ENCODE data around the gene ADSS1. TPM values are rescaled to one million over a fixed set of nuclear protein-coding genes. Genes with fewer than 3 reads are reported as not detected.

The ADSS1 gene
- 0.87 and 2.8 TPM in 2 replicates for total RNA-seq

DNA sequence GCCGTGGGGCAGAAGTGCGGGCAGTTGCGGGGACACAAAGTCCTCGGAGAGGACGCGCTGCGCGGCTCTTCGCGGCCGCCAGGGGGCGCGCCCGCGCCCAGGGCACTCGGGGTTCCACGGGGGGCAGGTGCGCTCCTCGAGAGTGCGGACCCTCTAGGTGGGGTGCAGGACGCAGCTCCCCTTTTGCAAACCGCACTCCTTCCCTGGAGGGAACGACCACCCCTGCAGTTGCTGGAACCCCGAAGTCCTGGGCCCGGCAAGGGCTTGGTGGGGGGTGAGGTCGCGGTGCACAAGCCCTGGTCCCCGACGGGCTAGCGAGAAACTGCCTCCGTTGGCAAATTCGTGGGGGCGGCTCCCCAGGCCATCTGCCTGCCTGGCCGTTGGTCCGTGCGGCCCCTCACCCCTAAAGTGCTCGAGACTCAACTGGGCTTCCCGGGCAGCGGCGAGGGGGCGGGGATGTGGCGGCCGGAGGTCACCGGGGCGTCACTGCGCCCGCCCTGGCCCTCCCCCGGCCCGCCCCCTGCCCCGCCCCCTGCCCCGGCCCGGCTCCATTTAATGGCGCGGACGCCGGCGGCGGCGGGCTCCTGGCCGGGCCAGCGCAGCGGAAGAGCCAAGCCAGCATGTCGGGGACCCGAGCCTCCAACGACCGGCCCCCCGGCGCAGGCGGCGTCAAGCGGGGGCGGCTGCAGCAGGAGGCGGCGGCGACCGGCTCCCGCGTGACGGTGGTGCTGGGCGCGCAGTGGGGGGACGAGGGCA lies at the start of gene ADSS1:
Gene ADSS1 (plus strand): TSS at position 579 of the 756 bp plus-strand sequence. CDS start 42 bp downstream, at position 621.
- no peak for DNase-seq (ENCODE audit: low read depth)

DNA sequence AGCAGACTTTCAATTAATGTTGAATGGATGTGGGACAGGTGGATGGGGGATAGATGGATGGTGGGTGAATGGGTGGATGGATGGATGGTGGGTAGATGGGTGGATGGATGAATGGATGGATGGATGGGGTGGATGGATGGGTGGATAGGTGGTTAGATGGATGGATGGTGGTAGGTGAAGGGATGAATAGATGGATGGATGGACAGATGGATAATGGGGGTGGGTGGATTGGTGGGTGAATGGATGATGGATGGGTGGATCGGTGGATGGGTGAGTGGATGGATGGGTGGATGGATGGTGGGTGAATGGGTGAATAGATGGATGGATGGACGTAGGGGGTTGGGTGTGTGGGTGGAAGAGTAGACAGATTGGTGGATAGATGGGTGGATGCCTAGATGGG lies 48.6 kb upstream of the ADSS1 start:
- DNase-seq (ENCODE audit: low read depth) = no peak

DNA sequence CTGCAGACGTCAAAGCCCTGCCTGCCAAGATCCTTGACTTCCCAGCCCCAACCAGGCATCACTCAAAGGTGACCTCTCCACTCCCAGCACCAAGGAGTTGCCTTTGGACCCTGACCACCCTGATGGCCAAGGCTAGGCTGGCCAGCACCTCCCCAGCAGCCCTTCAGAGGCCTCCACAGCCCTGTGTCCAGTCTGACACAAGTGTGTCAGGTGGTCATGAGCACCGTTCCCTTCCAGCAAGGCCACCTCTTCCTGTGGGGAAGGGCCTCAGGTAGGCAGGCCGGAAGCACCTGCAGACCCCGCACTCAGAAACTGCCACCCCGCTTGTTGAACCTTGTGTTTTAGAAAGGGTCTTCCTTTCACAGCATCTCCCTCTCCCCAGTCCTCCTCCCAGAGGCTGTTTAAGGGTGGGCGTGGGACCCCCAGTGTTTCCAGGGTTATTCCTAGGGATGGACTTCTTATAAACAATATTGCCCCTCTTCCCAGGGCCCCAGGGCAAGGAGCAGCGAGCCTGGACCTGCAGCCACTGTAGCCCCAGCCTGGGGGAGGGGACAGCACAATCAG lies 47.8 kb upstream of the ADSS1 start:
- DNase-seq (ENCODE audit: low read depth) = no peak

DNA sequence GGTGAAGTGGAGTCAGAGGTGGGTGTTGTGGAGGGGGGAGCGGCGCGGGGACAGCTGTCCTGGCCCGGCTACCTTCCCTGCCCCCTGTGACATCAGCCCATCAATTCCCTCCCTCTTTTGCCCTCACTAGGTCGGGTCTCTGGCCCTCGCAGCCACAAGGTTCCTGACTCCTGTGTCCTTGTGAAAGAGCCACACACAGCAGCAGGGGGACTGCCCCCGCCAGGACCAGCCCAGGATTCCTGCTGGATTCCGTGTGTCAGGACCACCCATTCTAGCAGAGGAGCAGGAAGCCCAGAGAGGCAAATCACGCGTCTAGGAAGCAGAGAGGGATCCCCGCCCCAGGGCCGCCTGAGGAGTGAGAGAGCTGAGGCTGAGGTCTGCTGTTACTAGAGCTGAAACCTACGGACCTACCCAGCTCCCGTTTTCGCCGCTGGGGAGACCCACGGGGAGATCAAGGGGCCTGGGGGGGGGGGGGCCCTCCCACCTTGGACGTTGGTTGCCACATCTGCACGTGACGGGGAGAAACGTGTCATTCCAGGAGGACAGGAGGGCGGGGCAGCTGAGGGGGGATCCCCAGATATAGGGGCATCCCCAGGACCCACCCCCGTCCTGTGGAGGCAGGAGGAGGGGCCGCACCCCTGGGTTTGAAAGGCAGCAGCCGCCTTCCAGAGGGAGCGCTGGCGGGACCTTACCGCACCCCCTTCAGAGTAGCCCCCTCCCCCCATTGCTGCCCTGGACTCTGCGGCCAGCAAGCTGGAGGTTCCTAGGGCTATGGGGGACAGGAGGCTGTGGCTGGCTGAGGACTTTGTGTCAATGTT lies 47.1 kb upstream of the ADSS1 start:
- no peak for DNase-seq (ENCODE audit: low read depth)

DNA sequence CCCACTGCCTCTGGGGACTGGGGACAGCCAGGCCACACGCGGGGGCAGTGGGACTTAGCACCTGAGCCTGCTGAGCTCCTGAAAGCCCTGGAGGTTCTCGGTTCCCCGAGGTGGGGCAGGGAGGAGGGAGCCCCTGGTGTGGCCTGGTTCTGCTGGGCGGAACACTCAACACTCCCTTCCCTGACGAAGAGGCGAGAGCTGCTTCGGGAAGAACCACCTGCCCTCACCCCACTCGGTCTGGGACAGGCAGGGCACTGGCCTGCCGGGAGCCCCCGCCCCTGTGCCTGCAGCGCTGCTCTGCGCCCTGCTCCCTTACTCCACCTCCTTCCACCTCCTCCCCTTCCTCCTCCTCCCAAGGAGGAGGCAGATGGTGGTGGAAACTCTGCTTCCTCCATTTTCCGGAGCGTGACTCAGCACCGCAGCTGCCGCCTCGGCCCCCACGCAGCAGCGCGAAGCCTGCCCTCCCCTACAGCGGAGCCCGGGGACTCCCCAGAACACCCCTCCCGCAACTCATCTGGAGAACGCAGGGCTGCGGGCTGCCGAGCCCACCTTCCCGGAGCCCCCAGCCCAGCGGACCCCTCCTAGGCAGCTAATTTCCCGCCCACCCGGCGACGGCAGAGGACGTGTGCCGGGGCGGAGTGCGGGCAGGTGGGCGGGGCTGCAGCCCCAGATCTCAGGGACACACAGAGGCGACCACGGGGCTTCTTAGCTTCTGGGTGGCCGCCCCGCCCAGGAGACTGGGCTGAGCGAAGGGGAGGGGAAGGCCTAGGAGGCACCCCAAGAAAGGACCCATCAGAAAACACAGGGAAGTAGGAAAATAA lies 46.3 kb upstream of the ADSS1 start:
- peak; percentile 59 for DNase-seq (ENCODE audit: low read depth)

DNA sequence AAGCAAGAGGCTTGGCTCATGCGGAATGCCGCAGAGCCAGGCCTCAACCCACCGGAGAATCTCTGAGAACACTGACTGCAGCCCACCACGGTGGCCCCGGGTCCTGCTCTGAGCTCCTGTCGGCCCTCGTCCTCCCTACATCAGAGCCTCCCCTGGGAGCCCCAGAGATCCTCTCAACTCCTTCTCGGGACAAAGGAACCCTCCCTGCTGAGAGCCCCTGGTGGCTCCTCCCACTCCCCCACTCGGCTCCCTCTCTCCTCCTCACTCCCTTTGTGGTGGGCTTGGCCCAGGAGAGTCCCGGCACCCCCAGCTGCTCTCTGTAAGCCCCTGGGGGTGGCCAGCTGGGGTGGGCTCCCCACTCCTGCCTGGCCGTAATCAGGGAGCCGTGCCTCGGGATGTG lies 45.7 kb upstream of the ADSS1 start:
- no peak for DNase-seq (ENCODE audit: low read depth)

DNA sequence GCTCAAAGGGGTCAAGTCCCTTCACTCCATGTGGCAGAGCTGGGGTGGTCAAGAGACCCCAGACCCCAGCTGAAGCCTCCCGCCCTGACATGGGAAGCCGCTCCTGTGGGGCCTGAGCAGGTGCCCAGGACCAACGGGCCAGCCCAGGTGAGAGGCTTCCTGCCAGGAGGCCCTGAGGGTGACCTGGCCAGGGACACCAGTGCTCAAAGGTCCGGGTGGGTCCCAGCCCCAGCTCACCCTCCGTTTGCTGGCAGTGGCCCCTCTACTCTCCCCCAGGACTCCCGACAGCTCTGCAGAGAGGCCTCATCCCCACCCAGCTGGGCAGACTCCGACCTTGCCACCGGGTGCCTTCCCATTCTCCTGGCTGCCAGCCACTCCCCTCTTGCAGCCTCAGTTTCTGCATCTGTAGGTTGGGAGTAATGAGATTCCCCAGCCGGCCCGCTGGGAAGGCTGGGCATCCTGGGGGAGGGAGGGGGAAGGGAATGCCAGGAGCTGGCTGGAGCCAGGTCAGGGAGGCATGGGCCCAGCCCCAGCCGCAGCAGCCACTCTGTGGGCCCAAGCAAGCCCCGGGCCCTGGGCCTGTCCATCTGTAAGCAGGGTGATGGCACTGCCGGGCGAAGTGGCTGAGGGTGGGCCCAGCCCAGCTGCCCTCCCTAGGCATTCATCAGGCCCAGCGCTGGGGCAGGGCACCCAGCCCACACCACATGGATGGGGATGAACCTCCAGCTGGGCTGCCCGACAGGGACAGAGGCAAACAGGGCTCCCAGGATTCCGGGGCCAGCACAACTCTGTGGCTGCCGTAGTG lies 44.9 kb upstream of the ADSS1 start:
- no peak for DNase-seq (ENCODE audit: low read depth)

DNA sequence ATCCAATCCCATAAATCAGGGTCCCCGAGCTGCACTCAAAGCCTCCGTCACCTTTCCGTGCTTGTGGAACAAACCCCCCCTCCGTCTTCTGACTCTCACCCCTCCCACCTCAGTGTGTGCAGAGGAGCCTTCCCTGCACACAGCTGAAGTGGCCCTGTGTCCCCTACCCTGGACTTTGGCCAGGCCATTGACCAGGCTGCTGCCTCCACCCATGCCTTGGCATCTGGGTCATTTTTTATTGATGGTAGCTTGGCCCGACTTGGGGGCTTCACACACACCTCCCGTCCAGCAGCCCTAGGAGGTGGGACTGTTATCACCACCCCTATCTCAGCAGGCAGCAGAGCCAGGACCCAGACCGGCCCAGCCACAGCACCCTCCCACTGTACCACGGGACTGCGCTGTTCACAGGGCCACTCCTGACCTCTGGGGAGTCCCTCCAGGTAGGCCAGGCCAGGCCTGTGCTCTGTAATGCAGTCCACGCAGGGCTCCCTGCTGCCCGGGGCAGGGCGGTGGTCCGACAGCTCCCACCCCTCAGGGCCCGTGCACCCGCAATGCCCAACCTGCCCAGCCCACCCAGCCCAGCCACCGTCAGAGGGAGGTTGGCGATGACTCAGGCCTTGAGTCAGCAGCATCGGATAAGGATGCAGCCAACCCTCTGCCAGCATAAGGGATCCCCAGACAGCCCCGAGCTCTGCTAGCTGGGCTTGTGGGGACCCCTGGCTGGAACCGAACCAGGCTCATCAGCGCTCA lies 43.8 kb upstream of the ADSS1 start:
- peak; percentile 68 for DNase-seq (ENCODE audit: low read depth)

DNA sequence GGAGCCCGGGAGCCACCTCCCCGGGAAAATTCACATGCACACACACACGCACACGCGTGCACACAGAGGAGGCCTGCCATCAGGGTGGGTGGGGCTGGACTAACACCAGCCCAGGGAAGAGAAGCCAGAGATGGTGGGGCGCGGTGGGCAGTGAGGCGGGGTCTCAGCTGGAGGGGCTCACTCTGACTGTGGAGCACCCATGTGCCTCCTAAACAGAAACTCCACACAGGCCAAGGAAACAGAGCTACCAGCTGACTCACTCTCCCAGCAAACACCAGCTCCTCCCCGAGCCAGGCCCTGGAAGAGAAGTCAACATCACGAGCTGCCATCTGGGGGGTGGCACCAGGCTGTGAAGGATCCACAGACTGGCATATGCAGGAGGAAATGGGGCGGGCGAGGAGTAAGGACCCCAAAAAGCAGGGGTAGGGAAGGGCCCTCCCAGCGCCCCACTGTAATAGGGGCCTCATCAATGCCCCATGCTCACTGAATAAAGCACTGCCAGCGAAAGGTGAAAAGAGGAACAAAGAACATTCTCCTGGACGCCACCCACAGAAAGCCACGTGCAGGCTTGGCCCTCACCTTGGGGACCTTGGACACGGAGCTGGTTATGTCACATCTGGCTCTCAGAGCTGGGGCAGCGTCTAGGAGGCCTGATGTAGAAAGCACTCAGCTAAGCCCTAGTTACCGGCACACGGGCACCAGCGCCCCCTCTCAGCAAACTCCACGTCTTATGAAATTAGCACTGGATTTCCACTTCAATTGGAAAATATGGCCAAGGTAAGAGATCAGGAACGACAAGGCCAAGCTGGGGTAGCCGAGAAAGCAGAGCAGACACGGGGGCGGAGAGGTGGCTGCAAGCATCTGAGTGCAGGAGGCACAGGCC lies 43.0 kb upstream of the ADSS1 start:
- peak; percentile 85 for DNase-seq (ENCODE audit: low read depth)

DNA sequence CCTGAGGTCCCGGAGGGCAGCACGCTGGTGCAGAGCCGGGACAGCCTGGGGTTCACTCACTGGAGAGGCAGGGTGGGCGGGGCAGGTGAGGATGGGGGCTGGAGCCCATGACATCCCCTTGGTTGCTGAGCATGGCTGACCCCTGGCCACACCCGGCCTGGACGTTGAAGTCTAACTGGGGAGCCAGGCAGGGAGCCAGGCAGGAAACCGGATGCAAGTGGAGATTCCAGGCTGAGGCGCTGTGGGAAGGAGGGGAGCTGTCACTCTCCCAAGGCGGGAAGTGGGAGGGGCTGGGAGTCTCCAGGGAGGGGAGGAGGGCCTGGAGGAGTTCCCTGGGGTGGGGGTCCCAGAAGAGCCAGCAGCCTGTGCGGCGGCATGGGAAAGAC lies 42.3 kb upstream of the ADSS1 start:
- peak; percentile 67 for DNase-seq (ENCODE audit: low read depth)

DNA sequence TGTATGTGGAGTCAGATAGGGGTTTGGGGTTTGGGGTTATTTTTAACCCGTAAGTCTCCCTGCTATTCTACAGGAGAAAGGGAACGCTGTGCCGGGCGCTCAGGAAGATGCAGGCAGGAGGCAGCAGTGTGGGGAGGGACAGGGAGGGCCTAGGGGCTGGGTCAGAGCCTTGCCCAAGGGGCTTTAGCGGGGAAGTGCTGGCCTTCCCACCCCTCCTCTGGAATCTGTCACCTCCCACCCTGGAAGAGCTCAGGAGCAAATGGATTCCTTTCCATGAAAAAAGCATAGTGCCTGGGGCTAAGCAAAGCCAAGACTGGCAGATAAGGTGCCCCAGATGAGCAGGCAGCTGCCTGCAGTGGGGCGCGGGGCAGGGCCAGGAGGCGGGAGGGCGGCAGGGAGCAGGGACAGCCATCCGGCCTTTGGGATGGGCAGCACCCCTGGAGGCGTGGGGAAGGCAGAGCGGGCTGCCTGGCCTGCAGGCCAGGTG lies 41.9 kb upstream of the ADSS1 start:
- no peak for DNase-seq (ENCODE audit: low read depth)

DNA sequence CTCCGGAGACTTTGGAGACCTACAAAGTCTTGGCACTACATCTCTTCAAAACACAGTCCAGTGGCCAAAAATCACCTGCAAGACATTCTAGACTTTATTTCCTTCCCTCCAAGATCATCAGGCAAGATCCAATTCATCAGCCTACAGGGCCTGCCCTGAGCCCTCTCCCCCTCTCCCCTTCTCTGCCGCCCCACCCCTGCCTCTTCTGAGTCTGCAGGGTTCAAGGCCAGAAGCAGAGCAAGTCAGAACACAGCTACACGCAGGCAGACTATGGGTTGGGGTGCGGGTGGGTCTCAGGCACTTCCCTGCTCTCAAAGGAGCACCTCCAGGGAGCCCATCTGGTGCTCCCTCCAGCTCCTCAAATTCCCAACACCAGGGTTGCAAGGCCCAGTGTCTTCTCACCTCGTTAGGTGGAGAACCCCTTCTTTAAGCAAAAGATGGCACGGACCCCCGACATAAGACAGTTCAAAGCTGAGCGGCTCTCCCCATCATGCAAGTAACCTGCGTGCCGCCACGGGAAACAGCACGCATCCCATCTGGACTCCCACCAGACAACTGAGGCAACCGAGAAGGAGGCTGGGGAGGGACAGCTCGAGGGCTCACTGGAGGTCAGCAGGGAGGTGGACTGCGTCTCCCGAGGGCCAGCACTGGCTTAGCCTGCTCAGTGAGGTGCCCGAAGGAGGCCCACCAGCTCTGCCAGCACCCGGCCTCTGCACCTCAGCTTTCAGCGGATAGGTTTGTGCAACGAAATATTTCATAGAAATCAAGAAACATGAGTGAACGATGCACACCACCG lies 40.2 kb upstream of the ADSS1 start:
- DNase-seq (ENCODE audit: low read depth) = no peak

DNA sequence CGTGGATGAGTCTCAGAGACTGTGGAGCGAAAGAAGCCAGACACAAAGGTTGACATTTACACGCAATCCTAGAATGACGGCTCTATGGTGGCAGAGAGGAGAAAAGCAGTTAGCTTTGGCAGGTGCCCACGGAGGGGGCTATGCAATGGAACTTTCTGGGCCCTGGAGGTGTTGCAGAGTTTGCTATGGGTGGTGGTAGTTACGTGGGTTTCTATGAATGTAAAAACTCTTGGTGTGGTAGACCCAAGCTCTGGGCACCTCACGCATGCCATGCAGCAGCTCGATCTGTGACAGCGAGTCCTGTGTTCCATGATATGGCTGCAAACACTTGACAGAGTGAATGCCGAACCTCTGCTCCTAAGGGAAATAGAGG lies 39.6 kb upstream of the ADSS1 start:
- DNase-seq (ENCODE audit: low read depth) = no peak

DNA sequence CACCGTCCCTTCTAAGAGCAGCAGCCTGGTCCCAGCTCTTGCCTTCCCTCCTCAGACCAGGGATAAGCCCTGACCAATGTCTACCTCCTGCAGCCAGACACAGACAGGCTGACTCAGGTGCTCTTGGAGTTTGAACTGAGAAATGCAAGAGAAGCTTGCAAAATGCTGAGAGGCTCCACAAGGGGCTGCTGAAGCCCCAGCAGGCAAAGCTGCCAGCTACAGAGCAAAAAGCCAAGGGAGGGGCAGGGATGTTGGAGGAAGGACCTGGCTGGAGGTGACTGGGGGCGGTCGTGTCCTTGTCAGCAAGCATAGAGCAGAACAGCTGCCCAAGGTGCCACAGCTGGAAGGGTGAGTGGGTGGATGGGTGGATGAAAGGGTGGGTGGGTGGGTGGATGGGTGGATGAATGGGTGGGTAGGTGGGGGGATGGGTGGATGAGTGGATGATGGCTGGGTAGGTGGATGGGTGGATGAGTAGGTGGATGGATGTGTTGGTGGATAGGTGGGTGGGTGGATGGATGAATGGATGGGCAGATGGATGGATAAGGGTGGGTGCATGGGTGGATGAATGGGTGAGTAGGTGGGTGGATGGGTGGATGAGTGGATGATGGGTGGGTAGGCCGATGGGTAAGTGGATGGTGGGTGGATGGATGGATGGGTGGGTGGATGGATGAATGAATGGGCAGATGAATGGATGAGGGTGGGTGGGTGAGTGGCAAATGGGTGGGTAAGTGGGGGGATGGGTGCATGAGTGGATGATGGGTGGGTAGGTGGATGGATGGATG lies 38.6 kb upstream of the ADSS1 start:
- DNase-seq (ENCODE audit: low read depth) = peak; percentile 34

DNA sequence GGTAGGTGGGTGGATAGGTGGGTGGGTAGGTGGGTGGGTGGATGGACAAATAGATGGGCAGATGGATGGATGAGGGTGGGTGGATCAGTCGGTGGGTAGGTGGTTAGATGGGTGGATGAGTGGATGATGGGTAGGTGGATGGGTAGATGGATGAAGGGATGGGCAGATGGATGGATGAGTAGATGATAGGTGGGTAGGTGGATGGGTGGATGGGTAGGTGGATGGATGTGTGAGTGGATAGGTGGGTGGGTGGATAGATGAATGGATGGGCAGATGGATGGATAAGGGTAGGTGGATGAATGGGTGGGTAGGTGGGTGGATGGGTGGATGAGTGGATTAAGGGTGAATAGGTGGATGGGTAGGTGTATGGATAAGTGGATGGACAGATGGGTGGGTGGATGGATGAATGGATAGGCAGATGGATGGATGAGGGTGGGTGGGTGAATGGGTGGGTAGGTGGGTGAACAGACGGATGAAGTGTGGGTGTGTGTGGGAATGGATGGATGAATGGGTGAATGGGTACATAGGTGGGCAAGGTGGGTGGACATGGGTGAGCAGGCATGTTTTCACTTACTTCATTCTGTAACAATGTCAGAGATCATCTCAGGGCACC lies 37.9 kb upstream of the ADSS1 start:
- DNase-seq (ENCODE audit: low read depth) = no peak

DNA sequence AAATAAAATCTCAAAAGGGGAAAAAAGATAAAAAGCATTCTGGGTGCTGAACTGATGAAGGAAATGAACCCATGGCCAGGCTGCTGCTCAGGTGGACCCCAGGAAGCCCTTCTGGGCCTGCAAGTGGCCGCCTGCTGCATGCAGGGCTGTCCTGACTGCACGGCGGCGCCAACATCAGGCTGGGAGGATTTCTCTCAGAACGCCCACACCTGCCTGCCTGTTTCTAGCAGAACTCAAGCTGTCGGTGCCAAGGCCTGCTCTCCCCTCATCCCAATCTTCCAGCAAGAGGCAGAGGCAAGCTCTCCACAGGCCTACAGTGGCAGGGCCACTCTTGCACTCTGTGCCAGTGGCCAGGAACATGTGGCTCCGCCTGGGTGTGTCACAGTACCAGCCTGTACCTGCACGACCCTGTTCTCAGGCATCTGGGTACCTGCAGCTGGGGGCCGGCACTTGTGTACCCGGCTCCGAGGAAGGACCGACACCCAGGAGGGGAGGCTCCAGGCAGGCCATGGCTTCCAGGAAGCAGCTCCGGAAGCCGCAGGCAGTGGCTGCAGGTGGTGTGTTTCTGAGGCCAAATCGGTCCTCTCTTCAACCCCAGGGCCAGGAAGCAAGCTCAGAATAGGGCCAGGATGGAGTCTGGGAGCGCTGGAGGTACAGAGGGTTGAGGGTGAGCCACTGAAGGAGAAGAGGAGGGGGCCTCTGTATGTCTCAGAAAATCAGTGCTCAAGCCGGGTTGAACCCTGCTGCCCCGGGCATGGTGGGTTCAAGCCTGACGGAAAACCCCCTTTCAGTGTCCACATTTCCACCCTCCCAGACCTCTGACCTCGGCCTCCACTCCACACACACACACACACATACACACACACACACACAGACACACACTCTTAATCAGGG lies 37.2 kb upstream of the ADSS1 start:
- no peak for DNase-seq (ENCODE audit: low read depth)
